Cerebellar nuclear complex (tissue), 1 donor: Measurements from ENCODE around the gene HS1BP3.

Experiments
- DNase-seq, 2 experiments: peaks; one replicate each; lab custom pipeline; 2025; lab: John Stamatoyannopoulos, UW

HS1BP3 gene

DNA sequence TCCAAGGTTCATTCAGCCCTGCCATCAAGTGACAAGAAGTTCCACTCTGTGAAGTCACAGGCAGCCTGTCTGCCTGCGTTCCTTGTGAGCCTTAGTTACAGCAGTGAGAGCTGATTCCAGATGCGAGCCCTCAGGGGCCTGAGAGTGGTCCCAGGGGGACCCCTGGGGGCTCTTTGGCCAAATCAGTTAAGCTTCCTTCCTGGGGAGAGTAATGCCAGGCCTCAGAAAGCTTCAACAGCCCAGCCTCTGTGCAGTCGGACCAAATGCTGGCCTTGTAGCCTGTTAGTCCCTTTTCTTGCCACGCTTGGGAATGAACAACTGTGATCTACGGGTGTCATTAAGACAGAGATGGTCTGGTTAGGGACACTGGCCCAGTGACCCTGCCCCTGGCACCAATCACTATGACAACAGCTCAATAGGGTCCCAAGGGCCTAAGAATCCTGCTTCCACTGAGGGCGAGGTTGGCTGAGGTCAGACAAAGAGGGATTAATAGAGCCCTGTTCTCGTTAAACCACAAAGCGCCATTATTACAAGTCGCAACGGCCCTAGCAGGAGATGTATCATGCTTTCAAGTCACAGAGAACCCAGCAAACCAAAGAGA, 50.9 kb downstream of the HS1BP3 start:
- no peak for DNase-seq

DNA sequence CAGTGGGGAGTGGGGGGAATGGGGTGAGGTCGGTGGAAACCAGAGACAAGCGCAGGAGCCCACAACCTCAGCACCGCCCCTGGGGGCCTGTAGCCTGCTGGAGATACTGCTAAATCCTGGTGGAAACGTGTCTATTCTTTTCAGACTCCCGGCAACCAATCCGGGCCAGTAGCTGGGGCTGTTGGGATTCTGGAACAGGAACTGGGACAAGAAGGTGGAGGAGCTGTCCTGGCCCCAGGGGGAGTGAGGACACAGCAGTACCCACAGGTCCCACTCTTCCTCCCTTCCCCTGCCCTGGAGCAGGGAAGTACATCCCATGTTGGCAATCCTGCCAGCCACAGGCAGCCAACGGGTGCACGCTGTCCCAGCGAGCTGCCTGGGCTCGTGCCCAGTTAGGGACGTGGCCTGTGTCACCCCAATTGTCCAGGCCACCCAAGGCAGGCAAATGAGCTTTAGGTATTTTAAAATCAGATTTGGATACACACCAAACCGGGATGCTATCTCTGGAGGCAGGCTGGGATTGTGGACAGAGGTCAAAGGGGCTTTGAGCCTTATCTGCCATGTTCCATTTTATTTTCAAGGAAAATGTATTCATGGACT, 51.8 kb downstream of the HS1BP3 start:
- DNase-seq = no peak

DNA sequence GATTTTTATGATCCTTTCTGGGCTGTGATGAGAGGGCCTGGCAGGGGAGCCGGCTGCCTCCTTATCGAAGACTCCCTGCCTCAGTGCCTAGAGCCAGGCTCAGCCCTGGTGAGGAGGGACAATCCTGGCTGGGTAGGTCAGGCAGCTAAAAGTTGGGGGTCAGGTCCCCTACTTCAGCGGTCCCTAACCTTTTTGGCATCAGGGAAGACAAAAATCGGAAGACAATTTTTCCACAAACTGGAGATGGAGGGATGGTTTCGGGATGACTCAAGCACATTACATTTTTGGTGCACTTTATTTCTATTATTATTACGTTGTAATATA, 53.1 kb downstream of the HS1BP3 start:
- DNase-seq = no peak

DNA sequence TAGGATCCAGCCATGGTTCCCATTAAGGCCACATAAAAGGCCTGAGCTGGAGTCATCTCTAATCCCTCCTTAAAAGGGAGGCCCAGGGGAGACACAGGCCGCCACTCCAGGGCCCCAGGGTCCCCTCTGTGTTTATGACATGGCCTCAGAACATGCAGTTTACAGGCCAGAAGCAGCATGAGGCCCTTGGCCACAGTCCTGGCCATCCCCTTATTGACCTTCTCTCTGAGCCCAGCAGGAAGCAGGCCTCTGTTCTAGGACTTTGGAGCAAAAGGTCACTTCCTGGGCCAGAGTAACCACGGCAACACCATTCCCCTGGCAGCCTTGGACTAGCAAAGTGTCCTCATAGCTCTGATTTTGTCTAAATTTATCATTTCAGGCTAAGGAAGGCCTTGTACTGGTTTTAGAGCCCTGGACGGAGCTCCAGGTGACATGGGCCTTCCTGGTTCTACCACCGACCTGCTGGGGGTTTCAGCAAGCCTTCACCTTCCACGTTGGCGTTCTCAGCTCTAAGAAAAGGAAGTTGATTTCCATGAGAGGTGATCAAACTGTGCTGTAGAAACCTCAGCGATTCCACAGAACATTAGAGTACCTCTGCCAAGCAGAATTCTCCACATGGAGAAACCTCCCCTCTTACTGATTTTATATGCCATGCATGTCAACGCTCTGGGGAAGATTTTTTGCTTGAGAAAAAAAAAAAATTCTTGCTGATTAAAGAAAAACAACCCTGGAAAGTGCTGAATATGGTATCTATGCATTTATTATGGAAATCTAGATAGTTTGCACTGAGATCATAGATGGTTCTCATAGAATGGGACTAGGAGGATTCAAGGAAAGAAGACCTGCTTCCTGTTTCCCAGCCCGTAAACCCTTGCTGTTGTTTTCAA, 53.7 kb downstream of the HS1BP3 start:
- no peak for DNase-seq

DNA sequence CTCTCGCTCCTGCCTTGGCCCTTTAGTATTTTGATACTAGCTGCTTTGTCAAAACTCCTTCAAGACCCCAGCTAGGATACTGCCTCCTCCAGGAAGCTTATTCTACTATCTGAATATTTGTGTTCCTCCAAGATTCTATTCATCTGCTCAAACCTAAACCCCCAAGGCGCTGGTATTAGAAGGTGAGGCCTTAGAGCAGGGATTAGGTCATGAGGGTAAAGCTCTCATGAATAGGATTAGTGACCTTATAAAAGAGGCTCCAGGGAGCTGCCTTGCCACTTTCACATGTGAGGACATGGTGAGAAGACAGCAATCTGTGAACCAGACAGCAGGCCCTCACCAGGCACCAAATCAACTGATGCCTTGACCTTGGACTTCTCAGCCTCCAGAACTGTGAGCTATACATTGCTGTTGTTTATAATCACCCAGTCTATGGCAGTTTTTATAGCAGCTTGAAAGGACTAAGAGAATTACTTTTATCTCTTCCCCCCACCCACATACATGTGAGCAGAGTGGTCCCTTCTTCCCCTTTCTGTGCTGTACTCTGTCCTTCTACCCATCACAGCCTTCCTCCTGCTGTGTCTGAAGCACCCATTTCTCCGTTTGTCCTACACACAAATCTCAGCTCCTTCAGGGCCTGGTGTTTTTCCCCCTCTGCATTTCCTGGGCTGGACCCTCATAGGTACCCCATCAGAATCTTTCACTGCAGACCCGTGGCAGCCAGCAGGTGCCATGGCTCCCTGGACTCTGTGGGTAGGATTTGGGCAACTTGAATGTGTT, 54.5 kb downstream of the HS1BP3 start:
- DNase-seq = no peak

DNA sequence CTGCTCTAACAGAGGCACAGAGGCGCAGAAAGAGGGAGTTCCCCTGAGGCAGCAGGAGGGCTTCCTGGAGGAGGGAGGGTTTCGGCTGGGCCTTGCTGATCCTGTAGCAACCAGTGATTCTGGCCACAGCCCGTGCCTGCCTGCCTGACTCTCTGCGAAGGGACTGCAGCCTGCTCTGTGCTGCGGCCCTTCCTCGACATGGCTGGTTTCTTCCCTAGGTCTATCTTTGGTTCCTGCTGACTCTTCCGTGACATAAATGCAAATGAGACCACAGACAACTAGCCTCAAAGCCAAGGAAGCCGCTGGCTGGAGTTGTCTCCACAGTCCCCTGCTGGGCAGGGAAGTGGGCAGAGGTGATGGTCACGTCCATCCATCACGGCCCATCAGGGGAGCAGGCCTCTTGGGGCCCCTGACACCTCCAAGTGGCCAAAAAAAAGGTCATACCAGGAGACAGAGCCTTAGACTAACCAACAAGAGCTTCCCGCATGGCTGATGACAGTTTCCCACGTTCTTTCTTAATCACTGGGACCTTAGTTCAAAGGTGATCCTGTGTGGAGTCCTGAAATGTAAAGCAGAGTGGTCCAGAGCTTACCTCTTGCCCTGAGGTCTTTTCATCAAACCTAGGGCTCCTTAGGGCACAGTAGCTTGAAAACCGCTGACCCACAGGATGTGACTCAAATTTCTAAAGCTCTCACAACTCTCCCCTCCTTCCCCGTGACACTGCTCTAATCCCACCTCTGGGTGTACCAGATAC, 55.3 kb downstream of the HS1BP3 start:
- no peak for DNase-seq

DNA sequence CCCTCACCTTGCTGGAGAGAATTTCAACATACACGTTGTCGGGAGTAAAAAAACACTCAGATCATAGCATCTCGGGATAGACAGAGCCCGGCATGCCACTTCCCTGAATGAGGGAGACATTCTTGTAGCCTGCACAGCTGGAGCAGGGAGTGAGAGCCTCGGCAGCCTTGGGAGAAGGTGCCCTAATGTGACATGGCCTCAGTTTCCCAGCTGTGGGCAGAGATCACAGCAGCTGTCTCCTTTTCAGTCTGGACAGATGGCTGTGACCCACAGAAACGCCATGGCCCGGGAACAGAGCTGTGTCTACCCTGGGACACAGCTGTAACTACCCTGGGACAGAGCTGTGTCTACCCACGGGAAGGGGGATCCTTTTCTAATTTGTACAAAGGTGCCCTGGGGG, 55.9 kb downstream of the HS1BP3 start:
- no peak for DNase-seq

DNA sequence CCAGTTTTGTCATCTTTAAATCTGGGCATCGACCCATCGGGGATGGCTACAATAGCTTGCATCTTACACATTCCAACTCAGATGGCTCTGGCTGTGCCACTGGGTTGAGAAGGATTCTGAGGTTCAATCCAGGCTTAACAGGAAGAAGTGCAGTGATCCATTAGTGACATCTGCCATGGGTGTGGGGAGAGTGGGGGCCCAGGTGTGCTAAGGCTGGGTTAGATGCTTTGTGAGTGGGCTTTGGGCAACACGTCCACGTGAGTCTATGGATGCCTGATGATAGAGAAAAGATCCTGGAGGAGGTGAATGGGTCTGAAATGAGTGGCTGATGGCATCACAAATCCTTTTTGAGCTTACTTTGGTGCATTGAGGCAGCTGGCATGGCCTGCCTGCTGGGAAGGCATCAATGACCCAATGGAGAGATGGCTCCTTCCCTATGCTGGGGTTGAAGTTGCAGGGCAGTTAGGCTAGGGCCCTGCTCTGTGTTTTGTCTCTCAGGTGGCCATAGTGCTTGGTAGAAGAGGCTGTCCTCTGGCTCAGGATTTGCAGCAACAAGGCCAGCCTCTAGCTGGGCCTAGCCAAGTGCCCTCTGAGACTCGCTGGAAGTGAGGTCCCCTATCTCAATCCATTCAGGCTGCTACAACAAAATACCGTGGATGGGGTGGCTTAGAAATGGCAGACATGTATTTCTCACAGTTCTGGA, 56.7 kb downstream of the HS1BP3 start:
- no peak for DNase-seq

DNA sequence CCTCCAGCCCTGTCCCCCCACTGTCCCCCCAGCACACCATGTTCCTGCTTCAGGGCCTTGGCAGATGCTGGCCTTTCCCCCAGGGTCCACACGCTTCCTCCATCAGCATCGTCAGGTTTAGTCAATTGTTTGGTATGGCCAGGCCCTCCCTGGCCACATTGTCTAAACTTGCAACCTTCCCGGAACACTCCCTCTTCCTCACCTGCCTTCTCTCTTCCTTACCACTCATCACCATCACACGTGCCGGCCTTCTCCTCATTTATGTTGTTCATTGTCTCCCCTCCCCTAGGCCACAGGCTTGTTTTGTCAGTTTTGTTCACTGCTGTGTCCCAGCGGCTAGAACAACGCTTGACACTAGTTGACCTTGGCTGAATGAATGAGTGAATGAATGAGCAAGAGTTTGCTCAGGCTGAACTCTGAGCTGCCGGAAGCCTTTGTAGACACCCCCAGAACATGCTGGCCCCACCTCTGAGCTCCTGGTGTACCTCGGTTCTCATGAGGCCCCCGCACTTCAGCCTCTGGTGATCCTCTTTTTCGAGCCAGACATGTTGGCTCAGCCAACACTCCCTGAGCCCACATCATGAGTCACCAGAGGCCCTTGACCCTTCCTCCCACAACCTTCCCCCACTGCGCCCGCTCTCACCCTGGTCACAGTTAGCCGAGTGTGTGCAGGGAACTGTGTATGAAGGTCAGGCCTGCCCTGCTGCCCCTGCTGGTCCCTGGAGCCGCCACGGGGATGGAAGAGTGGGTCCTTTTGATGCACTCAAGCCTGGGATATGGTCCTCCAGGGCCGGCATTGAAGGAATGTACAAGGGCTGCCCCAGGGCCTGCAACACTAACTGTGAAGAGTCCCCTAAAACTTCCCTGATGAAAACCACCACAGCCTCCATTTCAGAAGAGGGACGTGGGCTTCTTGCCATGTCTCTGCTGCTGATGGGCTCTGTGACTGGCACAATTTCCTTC, 57.5 kb downstream of the HS1BP3 start:
- no peak for DNase-seq

DNA sequence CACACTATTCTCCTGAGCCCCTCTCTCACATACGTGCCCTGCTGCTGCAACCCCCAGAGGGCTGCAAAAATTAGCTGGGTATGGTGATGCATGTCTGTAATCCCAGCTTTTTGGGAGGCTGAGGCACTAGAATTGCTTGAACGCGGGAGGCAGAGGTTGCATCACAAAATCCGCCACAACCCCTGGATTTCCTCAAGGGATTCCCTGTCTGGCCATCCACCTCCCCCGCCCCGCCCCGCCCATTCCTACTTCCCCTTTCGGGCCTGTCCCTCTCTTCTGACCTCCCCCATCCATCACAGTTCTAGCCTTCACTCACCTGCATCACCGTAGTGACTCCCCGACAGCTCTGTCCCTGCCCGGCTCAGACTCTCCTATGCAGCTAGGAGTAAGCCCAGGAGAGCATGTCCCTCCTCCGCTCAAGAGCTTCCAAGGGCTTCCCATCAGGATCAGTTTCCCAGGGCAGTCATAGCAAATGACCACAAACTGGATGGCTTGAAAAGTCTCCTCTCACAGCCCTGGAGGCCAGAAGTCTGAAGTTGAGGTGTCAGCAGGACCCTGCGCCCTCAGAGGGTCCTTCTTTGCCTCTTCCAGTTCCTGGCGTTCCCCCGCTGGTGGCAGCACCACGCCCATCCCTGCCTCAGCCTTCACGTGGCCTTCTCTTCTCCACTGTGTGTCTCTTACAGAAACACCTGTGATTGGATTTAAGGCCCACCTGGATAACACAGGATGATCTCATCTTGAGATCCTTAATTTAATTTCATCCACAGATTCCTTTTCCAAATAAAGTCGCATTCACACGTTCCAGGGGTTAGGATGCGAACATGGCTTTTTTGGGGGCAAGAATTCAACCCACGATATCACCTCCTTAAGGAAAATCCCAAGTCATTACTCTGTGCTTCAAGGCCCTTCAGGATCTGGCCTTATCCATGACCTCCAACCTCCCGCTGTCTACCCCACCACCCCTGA, 58.5 kb downstream of the HS1BP3 start:
- DNase-seq = no peak

DNA sequence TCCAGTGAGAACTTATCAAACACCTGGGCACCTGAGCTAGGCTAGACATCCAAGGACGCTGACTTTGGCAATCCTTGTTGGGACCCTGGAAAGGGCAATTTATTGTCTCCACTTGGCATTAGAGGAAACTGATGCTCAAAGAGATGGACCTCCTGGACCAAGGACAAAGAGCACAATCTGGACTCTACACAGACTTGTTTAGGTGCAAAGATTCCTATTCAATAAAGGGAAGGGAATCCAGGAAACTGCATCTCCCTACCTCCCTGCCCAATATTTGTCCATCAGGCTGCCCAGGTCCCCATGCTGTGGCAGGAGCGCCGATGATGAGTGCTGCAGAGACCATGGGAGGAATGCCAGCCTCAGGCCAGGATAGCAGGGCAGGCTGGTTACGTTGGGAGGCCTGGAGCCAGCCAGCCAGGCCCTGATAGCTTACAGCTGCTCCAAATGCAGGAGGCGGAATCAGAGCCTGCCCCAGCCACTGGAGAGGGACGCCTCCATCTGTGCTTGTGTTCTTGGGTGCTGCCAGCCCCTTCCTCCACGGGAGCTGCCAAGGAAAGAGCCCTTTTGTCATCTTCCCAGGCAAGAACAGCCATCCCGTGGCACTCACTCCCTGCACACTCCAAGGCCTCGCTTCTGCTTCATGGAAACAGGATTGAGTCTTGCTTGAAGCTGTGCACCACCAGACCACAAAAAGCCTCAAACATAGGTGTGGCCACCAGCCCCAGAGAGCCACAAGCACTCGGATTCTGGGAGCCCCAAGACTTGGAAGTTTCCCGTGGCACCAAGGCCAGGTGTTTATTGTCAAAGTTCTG, 60.0 kb downstream of the HS1BP3 start:
- no peak for DNase-seq

DNA sequence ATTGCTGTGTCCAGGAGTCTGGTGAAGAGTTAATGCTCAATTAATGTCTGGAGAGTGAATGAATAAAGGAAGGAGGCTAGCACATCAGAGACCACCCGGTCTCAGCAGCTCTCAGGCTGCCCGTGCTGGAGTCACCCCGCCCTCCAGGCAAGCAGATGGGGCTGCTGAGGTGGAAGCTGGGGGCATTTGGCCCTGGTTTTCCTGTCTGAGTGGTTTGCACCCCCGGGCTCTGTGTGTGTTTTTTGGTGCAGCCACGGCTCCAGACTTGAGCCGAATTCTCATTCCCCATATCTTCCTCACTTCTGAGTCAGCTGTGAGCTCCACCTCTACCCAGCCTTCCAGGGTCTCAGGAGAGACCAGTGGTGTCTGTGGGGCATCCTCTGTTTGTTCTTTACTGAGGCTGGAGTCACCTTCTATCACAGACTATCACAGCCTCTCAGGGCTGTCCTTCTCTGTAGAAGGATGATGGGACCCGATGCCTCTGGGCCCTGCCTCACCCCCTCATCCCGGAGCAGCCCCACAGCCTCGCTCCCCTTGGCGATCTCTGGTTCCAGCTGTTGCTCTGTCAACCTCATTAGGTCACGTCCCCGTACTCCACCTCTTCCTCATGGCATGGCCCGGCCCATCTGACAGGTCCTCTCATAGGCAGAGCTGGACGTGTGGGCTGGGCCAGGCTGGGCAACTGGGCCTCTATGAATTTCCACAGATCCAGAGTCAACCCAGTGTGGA, 60.8 kb downstream of the HS1BP3 start:
- no peak for DNase-seq

DNA sequence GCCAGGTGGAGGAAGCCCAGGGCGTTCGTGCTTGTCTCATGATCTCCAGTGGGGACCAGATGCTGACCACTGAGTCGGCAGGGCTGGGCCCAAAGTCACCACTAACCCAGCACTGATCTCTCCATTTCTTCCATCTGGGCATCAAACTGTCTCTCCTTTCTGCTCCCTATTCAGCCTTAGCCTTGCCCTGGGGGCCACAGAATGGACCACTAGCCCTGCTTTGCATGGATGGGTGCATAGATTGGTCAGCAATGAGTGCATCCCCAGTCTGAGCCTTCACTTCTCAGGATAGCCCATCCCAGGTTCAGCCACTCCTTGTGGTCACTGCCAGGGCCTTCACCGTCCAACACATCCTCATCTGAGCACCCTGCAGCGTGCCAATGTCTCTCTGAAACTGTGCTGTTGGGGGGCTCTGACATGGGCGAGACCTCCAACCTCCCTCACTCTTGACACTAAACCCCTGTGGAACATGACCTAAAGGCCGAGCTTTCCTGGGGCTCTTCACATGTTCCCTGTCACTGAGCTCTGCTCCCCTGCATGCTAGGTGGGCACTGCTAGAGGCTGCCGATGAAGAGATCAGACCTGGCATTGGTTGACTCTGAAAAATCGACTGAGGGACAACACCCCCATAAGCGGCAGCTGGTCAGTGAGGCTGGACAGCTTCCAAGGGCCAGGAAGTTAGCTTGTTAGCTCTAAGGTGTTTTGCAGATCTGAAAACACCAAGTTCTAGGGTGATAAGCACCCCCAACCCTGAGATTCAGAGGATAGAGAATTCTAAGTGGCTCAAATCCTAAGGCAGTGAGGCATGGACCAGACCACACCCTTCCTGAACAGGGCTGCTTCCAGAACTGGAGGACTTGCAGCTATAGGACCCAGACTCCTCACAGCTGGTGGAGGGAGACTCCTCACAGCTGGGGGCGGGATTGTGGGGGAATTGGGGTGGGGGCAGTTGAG, 61.7 kb downstream of the HS1BP3 start:
- DNase-seq = no peak

DNA sequence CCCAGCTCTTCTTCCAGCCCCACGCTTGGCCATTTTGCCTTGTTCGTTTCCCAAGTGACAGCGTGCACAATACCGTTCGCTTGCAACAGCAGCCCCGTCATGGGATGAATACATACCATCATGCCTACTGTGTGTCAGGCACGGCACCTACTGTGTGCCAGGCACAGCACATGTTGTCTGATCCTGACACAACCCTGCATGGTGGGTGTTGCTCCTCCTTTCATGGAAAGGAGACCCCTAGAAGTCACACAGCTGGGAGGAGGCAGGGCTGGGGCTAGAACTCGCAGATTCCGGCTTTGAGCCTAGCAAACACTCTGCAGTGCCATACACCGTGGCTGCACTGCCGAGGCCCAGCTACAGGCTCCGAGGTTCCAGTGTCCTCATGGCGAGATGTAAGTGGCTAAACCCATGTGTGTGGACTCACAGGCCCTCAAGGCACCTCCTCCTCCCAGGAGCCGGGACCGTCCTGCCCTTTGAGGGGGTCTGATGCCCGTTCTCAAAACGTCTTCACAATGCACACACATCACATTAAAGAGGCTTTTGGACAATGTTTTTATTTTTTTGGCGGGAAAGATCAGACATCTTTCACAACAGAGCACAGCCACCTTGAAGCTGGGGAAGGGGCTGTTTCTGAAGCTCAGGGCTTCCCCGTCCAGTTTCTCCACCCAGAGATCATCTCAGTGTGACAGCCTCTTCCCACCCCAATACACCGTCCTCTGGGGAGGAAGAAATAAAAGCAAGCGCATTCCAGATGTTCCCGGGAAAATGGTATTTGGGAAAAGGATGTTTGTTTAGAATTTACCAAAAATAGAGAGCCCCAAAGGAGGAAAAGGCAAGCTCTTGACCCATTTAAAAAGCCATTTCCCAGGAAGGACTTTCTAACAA, 64.9 kb downstream of the HS1BP3 start:
- no peak for DNase-seq

DNA sequence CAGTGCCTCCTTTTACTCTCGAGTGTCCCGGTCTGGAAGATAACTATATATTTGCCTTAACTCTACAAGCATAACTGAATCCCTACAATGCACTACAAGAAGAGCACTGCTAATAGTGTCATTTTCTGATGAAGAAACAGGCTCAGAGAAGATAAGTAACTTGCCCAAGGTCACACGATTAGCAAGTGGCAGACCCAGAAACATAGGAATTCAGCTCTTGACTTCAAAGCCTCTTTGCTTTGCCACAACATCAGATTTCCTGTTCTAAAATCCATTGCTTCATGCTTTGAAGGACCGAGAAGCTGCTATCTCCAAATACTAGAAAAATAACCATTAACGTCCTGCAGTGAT, 65.6 kb downstream of the HS1BP3 start:
- no peak for DNase-seq
